ENCODE results near the gene KRTCAP2. TPM values are rescaled to one million over a fixed set of nuclear protein-coding genes. Genes with fewer than 3 reads are reported as not detected.

Gene KRTCAP2
- total and polyA plus RNA-seq, 4 donors = 136 to 255 (median 161) TPM

DNA sequence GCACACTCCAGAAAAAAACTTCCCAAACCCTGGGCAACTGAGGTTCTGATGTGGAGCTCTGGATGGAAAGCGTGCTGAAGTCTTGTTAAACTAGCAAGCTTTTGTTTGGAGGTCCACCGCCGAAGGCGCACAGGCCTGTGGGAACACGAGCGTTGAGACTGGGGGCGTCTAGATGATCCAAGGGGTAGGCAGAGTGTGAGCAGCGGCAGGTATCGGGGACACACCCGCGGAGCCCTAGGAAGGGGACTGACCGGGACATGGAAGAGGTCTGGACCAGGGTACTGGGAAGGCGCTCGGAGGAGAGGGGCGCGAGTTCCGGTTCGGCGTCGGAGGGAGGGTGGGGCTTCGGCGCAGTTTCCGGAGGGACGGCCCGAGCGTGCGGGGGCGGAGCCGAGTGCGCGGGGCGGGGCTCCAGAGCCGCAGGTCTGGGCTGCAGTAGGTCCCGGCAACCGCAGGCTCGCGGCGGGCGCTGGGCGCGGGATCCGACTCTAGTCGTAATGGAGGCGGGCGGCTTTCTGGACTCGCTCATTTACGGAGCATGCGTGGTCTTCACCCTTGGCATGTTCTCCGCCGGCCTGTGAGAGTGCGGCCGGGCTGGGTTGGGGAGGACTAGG lies 37.6 kb downstream of the KRTCAP2 start, which contains the start of gene SLC50A1:
TSS of gene SLC50A1 (plus strand) at position 438 of the 614 bp plus-strand sequence. CDS start at position 498, 60 bp downstream.
- no peaks in the 10 kb centered on the region for H3K27me3 ChIP-seq (ENCODE audit: control insufficient read depth in 1 of 2, insufficient read depth in 2 of 2, low read length in 1 of 2)
- whole genome bisulfite sequencing, 2 donors = 0 to 1% methylated on average over 52 of the region's 52 CpGs
- ATAC-seq (ENCODE audit: low FRiP score) = peak; percentile 97
- no peaks in the 10 kb centered on the region for H3K9me3 ChIP-seq (ENCODE audit: control insufficient read depth, low read length)
- DNase-seq = peak; percentile 97 to 98
- H3K4me1 ChIP-seq (ENCODE audit: control insufficient read depth in 1 of 2, insufficient read depth in 2 of 2, low read length in 2 of 2) = no peaks in the 10 kb centered on the region
- intact Hi-C loops (cut with DNase I) = no loop called here
- H3K4me3 ChIP-seq (ENCODE audit: low read length in 2 of 2) = peak within 1 kb of the TSS; percentile 46 to 51
- peak within 1 kb of the TSS in 1 of 2 donors; percentile 87 for H3K27ac ChIP-seq (ENCODE audit: low read depth in 1 of 2, low read length in 2 of 2)
- H3K36me3 ChIP-seq (ENCODE audit: control insufficient read depth in 1 of 2, insufficient read depth in 2 of 2, low read length in 1 of 2) = no peaks in the 10 kb centered on the region

DNA sequence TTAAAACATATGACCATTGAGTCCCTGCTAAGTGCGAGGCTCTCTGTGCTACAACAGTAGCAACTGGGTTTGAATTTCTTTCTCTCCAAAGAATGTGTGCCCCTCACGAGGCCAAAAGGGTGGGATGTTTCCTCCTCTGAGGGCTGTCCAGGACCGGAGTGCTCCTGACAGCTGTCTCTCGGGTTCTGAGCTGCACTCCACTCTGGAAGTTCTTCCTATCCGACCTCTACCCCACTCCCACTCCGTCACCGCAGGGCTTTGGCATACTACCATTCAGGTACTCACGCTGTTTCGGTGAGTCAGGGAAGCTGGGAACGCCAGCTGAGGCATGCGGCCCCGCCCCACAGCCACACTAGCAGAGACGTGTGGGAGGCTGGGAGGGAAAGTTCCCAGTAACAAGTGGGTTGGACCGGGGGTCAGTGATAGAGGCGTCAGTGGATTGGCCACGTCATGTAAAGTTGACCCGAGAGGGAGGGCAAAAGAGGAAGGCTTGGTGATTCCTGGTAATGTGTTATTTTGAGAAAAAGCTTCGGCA lies 38.2 kb downstream of the KRTCAP2 start:
- H3K4me3 ChIP-seq (ENCODE audit: low read length in 2 of 2) = peak overlapping the region; percentile 46 to 51
- intact Hi-C loops (cut with DNase I) = no loop called here
- no peaks in the 10 kb centered on the region for H3K4me1 ChIP-seq (ENCODE audit: control insufficient read depth in 1 of 2, insufficient read depth in 2 of 2, low read length in 2 of 2)
- H3K27me3 ChIP-seq (ENCODE audit: control insufficient read depth in 1 of 2, insufficient read depth in 2 of 2, low read length in 1 of 2) = no peaks in the 10 kb centered on the region
- H3K9me3 ChIP-seq (ENCODE audit: control insufficient read depth, low read length) = no peaks in the 10 kb centered on the region
- WGBS, 2 donors = 0 to 2% methylated on average over 18 of the region's 18 CpGs
- H3K36me3 ChIP-seq (ENCODE audit: control insufficient read depth in 1 of 2, insufficient read depth in 2 of 2, low read length in 1 of 2) = no peaks in the 10 kb centered on the region
- ATAC-seq (ENCODE audit: low FRiP score) = peak; percentile 87
- peak; percentile 96 to 97 for DNase-seq
- H3K27ac ChIP-seq (ENCODE audit: low read depth in 1 of 2, low read length in 2 of 2) = peak overlapping the region in 1 of 2 donors; percentile 87

DNA sequence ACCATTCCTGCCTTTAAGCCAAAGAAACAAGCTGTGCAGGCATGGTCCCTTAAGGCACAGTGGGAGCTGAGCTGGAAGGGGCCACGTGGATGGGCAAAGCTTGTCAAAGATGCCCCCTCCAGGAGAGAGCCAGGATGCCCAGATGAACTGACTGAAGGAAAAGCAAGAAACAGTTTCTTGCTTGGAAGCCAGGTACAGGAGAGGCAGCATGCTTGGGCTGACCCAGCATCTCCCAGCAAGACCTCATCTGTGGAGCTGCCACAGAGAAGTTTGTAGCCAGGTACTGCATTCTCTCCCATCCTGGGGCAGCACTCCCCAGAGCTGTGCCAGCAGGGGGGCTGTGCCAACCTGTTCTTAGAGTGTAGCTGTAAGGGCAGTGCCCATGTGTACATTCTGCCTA lies 38.8 kb downstream of the KRTCAP2 start:
- ATAC-seq (ENCODE audit: low FRiP score) = no peak
- intact Hi-C loops (cut with DNase I) = no loop called here
- H3K4me1 ChIP-seq (ENCODE audit: control insufficient read depth in 1 of 2, insufficient read depth in 2 of 2, low read length in 2 of 2) = no peaks in the 10 kb centered on the region
- no peaks in the 10 kb centered on the region for H3K36me3 ChIP-seq (ENCODE audit: control insufficient read depth in 1 of 2, insufficient read depth in 2 of 2, low read length in 1 of 2)
- H3K9me3 ChIP-seq (ENCODE audit: control insufficient read depth, low read length) = no peaks in the 10 kb centered on the region
- H3K27me3 ChIP-seq (ENCODE audit: control insufficient read depth in 1 of 2, insufficient read depth in 2 of 2, low read length in 1 of 2) = no peaks in the 10 kb centered on the region
- peak overlapping the region in 1 of 2 donors; percentile 13 for H3K27ac ChIP-seq (ENCODE audit: low read depth in 1 of 2, low read length in 2 of 2)
- H3K4me3 ChIP-seq (ENCODE audit: low read length in 2 of 2) = no peak overlapping the region
- DNase-seq = no peak
- WGBS, 2 donors = 51 to 57% methylated on average over 1 of the region's 1 CpG

DNA sequence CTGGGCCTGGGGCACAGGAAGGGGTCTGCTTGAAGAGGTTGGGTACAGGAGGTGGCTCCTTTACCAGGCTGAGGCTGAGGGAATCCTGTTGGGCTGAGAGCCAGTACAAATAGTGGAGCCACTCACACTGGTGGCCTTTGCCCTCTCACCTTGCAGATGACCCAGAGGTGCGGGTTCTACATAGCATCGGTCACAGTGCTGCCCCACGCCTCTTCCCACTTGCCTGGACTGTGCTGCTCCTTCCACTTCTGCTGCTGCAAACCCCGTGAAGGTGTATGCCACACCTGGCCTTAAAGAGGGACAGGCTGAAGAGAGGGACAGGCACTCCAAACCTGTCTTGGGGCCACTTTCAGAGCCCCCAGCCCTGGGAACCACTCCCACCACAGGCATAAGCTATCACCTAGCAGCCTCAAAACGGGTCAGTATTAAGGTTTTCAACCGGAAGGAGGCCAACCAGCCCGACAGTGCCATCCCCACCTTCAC lies 39.3 kb downstream of the KRTCAP2 start:
- ATAC-seq (ENCODE audit: low FRiP score) (no peak), DNase-seq (no peak)
- Histone ChIP-seq H3K27me3 (ENCODE audit: control insufficient read depth in 1 of 2, insufficient read depth in 2 of 2, low read length in 1 of 2) (no peaks in the 10 kb centered on the region), H3K4me1 (ENCODE audit: control insufficient read depth in 1 of 2, insufficient read depth in 2 of 2, low read length in 2 of 2) (no peaks in the 10 kb centered on the region), H3K9me3 (ENCODE audit: control insufficient read depth, low read length) (no peaks in the 10 kb centered on the region), H3K27ac (ENCODE audit: low read depth in 1 of 2, low read length in 2 of 2) (no peak overlapping the region), H3K36me3 (ENCODE audit: control insufficient read depth in 1 of 2, insufficient read depth in 2 of 2, low read length in 1 of 2) (no peaks in the 10 kb centered on the region), H3K4me3 (ENCODE audit: low read length in 2 of 2) (no peak overlapping the region)
- intact Hi-C loops (cut with DNase I) = no loop called here
- 78 to 82% methylated on average over 7 of the region's 7 CpGs for WGBS, 2 donors

GRCh38 chr1:155131856-155132255 lies 41.2 kb downstream of the KRTCAP2 start:
- H3K4me3 ChIP-seq (ENCODE audit: low read length in 2 of 2) = no peak overlapping the region
- no peaks in the 10 kb centered on the region for H3K4me1 ChIP-seq (ENCODE audit: control insufficient read depth in 1 of 2, insufficient read depth in 2 of 2, low read length in 2 of 2)
- H3K27ac ChIP-seq (ENCODE audit: low read depth in 1 of 2, low read length in 2 of 2) = no peak overlapping the region
- ATAC-seq (ENCODE audit: low FRiP score) (no peak), DNase-seq (no peak)
- no peaks in the 10 kb centered on the region for H3K36me3 ChIP-seq (ENCODE audit: control insufficient read depth in 1 of 2, insufficient read depth in 2 of 2, low read length in 1 of 2)
- no peaks in the 10 kb centered on the region for H3K9me3 ChIP-seq (ENCODE audit: control insufficient read depth, low read length)
- intact Hi-C loops (cut with DNase I) = no loop called here
- H3K27me3 ChIP-seq (ENCODE audit: control insufficient read depth in 1 of 2, insufficient read depth in 2 of 2, low read length in 1 of 2) = no peaks in the 10 kb centered on the region
- 66 to 70% methylated on average over 2 of the region's 2 CpGs for WGBS, 2 donors

DNA sequence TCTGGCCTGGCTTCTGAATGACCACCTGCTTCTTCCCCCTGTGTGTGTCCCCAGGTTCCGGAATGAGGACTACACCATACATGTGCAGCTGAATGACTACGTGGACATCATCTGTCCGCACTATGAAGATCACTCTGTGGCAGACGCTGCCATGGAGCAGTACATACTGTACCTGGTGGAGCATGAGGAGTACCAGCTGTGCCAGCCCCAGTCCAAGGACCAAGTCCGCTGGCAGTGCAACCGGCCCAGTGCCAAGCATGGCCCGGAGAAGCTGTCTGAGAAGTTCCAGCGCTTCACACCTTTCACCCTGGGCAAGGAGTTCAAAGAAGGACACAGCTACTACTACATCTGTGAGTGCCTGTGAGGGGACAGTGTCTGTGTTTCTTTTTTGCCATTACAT lies 41.8 kb downstream of the KRTCAP2 start:
- no peaks in the 10 kb centered on the region for H3K27me3 ChIP-seq (ENCODE audit: control insufficient read depth in 1 of 2, insufficient read depth in 2 of 2, low read length in 1 of 2)
- no peak overlapping the region for H3K4me3 ChIP-seq (ENCODE audit: low read length in 2 of 2)
- H3K4me1 ChIP-seq (ENCODE audit: control insufficient read depth in 1 of 2, insufficient read depth in 2 of 2, low read length in 2 of 2) = no peaks in the 10 kb centered on the region
- H3K36me3 ChIP-seq (ENCODE audit: control insufficient read depth in 1 of 2, insufficient read depth in 2 of 2, low read length in 1 of 2) = no peaks in the 10 kb centered on the region
- WGBS, 2 donors = 89 to 91% methylated on average over 8 of the region's 8 CpGs
- intact Hi-C loops (cut with DNase I) = no loop called here
- DNase-seq (no peak), ATAC-seq (ENCODE audit: low FRiP score) (no peak)
- H3K27ac ChIP-seq (ENCODE audit: low read depth in 1 of 2, low read length in 2 of 2) = no peak overlapping the region
- no peaks in the 10 kb centered on the region for H3K9me3 ChIP-seq (ENCODE audit: control insufficient read depth, low read length)

GRCh38 chr1:155130272-155131006 lies 42.7 kb downstream of the KRTCAP2 start:
- ATAC-seq (ENCODE audit: low FRiP score) = no peak
- intact Hi-C loops (cut with DNase I) = no loop called here
- Histone ChIP-seq H3K27me3 (ENCODE audit: control insufficient read depth in 1 of 2, insufficient read depth in 2 of 2, low read length in 1 of 2) (no peaks in the 10 kb centered on the region), H3K36me3 (ENCODE audit: control insufficient read depth in 1 of 2, insufficient read depth in 2 of 2, low read length in 1 of 2) (no peaks in the 10 kb centered on the region), H3K4me3 (ENCODE audit: low read length in 2 of 2) (no peak overlapping the region), H3K4me1 (ENCODE audit: control insufficient read depth in 1 of 2, insufficient read depth in 2 of 2, low read length in 2 of 2) (no peaks in the 10 kb centered on the region), H3K9me3 (ENCODE audit: control insufficient read depth, low read length) (no peaks in the 10 kb centered on the region), H3K27ac (ENCODE audit: low read depth in 1 of 2, low read length in 2 of 2) (no peak overlapping the region)
- WGBS, 2 donors = 53 to 54% methylated on average over 6 of the region's 6 CpGs
- no peak for DNase-seq

GRCh38 chr1:155128755-155129473 lies 44.2 kb downstream of the KRTCAP2 start:
- no peaks in the 10 kb centered on the region for H3K9me3 ChIP-seq (ENCODE audit: control insufficient read depth, low read length)
- intact Hi-C loops (cut with DNase I) = loop anchor here (5.0 kb wide), 1 partner anchor 37 kb away; no protein-coding TSS in a partner anchor
- H3K36me3 ChIP-seq (ENCODE audit: control insufficient read depth in 1 of 2, insufficient read depth in 2 of 2, low read length in 1 of 2) = no peaks in the 10 kb centered on the region
- 22 to 31% methylated on average over 11 to 14 of the region's 14 CpGs for WGBS, 2 donors
- DNase-seq (no peak), ATAC-seq (ENCODE audit: low FRiP score) (no peak)
- no peaks in the 10 kb centered on the region for H3K4me1 ChIP-seq (ENCODE audit: control insufficient read depth in 1 of 2, insufficient read depth in 2 of 2, low read length in 2 of 2)
- no peaks in the 10 kb centered on the region for H3K27me3 ChIP-seq (ENCODE audit: control insufficient read depth in 1 of 2, insufficient read depth in 2 of 2, low read length in 1 of 2)
- no peak overlapping the region for H3K27ac ChIP-seq (ENCODE audit: low read depth in 1 of 2, low read length in 2 of 2)
- no peak overlapping the region for H3K4me3 ChIP-seq (ENCODE audit: low read length in 2 of 2)

Measured in aorta (tissue), 5 donors.